Occipital lobe (tissue), 2 donors: ENCODE results near the gene TMEM119. TPM values are rescaled to one million over a fixed set of nuclear protein-coding genes. Genes with fewer than 3 reads are reported as not detected.

Source experiments
- DNase-seq: peaks from one replicate; lab custom pipeline; 2025; lab: John Stamatoyannopoulos, UW
- total RNA-seq: library from RNA; depleted of rRNA; stranded (reverse); fragments of >200 nt; gene quantifications from one replicate; pipeline ENCODE4 v1.2.3, GENCODE V29; 2014

Gene TMEM119
- total RNA-seq, 1 donor from 2014 or later = 2.2 TPM

DNA sequence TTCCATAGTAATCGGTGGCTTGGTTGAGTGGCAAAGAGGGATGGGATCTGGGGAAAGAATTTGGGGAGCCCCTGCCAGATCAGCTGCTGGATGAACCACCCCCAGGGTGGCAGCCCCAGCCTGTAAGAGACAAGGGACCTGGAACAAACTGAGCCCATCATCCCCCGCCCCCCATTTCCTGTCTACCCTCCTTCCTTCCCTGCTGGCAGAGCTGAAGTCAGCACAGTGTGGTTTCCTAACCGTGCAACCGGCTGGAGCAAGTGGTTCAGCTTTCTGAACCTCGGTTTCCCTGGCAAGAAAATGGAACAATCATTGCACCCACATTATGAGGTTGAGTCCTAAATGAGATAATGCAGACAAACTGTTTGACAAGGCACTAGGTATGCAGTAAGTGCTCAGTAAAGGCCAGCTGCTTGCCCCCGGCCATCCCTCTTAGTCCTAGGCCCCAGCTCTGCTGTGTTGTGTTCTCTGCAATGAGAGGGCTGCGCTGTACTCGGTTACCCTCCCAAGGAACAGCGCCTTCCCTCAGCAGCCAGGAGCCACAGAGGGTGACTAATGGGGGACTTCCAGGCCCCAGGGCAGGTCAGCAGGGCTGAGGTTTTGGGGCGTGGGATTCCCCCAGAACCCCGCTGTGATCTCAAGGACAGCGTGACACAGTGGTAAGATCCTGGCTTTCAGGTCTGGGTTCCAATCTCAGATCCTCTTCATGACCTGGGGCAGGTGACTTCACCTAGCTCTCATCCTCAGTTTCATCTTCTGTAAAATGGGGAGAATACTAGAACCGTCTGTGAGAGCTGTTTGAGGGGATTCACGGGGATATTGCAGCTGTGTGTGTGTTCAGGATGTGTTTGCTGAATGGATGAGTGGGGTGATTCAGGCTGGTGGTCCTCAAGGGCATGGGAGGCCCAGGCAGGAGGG lies 19.3 kb upstream of the TMEM119 start:
- DNase-seq = no peak

DNA sequence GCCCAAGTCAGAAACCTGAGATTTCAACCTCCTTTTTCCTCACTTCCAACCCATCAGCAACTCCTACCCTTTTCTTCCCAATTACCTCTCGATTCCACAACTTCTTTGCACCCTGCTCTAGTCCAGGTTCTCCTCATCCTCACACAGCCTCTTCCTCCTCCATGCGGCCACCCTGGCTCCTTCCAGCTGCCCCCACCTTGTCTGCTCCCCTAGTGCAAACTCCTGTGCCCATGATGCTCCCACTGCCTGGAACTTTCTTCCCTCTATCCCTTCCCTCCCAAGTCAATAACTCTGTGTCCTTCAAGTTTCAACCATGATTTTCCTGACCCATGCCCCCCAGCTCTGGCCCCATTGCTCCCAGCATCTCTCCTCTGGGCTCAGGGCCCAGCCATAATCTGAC lies 18.5 kb upstream of the TMEM119 start:
- no peak for DNase-seq

DNA sequence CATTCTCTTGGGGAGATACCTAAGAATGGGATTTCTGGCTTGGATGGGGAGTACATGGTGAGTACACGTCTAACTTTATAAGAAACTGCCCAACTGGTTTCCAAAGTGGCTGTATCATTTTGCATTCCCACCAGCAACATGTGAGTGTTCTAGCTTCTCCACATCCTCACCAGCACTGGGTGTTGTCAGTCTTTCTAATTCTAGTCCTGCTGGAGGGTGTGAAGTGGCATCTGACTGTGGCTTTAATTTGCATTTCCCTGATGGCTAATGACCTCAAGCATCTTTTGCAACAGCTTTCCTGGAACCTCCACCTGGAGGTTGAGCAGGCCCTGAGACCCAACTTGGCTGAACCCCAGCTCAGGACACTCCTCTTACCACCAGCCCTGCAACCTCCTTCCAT lies 18.0 kb upstream of the TMEM119 start:
- DNase-seq = no peak

DNA sequence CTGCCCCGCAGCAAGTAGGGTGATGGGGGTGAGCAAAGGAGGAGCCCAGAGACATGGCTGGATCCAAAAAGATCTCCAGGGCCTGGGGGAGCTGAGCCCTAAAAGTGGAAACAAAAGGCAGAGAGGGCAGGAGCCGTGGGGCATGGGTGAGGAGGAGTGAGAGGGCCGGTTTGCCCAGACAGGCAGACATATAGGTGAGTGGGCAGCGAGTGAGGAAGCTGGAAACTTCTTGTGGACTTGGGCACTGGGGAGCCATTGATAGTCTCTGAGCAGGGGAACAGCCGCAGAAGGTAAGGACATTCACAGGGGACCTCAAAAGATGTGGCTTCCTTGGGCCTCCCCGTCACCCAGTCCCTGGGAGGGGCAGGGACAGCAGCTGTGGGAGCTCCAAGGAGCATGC lies 16.8 kb upstream of the TMEM119 start:
- DNase-seq = no peak

DNA sequence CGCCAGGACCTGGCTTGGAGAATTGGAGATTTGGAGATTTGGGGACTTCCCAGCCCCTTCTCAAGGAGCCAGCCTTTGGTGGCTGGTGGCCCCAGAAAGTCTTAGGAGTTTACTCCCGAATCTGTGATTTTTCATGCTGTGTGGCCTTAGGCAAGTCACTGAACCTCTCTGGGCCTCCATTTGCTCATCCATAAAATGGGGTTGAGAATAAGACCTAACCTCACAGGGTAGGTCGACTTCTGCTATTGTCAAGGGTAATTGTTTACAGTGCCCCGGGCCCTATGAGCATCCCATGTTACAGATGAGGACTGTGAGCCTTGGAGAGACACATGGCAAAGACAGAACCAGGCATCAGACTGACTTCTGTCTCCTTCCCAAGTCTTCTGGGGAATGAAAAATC lies 16.2 kb upstream of the TMEM119 start:
- DNase-seq = no peak

DNA sequence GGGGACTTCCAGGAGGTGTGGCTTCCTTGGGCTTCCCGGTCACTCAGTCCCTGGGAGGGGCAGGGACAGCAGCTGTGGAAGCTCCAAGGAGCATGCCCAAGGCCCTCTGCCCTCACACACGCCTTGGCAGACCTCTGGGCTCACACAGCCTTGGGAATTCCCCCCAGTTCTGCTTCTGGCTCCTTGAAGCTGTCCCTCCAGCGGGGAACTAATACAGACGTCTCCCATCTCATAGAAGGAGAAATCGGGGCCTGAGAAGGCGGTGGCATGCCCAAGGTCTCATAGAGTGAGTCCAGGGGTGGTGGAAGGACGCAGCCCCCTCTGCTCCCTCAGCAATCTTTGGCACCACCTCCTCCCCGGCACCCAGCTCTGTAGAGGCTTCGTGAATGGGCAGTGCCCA lies 15.7 kb upstream of the TMEM119 start:
- no peak for DNase-seq

DNA sequence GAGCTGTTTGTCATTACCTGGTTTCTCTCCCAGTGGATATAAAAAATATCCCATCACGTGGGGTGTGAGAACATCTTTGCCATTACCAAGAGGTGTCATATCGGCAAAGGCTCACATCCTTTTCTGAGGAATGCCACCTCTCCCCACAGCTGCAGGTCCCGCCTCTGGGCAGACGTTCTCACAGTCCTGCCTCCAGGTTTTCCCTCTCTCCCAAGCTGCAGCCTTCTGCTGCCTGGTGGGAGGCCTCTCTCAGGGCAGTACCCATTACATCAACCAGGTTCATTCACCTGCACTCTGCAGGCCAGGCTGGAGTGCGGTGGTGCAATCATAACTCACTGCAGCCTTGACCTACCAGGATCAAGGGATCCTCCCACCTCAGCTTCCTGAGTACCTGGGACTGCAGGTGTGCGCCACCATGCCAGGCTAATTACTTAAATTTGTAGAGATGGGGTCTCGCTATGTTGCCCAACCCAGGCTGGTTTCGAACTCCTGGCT lies 15.0 kb upstream of the TMEM119 start:
- DNase-seq = no peak

DNA sequence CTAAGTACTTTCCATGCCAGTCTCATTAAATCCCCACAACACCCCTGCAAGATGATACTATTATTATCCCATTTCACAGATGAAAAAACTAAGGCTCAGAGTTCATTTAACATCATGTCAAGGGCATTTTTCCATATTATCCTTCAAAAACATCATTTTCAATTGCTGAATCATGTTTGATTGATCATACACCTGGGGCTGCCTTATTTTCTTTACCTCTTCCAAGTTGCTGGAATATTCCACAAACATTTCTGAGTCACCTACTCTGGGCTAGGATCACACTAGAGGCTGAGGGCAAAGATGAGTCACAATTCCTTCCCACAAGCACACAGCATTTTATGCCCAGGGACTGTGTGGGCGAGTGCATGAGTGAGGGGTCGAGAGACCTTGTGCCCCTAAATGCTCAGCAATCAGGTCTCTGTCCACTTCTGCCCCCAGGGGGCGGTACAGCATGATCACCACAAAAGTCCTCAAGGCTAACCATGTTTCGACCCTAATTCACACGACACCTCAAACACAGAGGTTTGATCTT lies 14.1 kb upstream of the TMEM119 start:
- no peak for DNase-seq

DNA sequence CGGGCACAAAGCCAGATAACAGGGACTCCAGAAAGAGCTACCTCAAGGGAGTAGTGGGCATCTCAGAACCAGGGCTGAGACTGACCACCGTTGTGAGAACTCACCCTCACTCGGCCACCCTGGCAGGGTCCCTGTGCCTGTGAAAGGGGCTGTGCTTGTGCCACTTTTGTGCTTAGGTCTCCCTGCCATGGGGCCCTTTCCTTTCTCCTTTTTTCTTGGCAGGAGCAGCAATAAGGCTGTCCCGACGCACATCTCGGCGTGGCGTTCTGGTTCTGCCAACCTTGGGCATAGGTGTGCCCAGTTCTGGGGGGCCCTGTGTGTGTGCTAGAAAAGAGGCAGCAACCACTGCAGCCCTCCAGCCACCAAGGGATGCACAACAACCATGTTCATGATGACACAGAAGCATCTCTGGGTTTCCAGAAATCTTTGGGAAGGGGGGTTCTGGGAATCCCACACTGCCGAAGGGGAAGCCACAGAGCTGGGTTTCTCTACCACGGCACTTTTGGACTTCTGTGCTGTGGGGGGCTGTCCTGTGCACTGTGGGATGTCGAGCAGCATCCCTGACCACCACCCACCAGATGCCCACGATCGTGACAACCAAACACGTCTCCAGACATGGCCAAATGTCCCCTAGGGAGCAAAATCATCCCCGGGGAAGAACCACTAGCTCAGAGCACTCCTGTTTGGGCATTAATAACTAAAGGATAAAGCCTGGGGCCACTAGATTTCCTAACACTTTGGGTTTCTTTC lies 13.1 kb upstream of the TMEM119 start:
- DNase-seq = no peak

DNA sequence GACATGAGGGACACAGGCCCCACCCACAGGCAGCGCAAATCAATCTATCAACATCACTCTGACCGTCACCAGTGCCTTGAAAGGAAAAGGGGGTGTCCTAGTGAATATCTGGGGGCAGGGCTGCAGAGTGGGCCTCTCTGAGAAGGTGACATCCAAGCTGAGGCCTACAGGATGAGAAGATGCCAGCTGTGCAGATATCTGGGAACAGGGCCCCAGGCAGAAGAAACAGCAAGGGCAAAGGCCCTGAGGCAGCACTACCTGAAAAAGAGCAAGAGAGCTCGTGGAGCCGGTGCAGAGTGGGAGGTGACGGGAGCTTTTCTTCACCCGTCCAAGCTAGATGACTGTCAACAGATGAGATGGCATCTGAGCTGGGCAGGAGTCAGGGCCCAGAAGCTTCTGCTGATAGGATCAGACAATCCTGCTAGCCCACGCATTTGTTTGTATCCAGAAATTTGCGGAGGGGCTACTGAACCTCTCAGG lies 12.5 kb upstream of the TMEM119 start:
- DNase-seq = no peak

DNA sequence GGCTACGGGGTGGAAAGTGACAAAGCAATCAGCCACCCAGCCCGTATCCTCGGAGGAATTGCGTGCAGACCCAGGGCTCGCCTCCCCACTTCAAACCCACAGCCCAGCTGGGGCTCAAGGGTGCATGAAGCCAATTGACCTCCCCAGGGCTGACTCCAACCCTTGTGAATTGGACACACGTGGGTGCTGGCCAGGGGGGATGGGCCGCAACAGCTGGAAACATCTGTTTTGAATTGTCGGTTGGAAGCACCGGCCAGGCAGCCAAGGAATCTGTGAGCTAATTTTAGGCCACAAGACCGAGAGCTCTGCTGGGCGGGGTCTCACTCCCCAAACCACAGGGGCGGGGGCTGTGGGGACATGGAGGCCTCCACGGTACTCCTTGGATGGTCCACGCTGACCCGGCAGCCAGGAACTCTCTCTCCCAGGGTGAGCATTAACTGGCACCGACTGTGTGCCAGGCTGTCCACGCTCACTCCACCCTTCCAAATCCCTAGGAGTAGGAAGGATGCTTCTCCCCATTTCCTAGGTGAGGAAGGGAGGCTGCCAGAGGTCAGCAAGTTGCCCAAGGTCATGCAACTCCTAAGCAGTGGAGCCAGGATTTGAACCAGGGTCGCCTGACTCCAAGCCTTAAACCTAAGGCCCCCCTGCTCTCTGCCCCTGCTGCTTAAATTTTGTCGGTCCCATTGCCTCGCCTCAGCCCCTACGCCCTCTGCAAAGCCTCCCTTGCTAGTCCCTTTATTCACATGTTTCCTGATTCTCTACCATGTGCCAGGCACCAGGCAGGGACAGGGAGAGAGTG lies 11.9 kb upstream of the TMEM119 start:
- DNase-seq = no peak

DNA sequence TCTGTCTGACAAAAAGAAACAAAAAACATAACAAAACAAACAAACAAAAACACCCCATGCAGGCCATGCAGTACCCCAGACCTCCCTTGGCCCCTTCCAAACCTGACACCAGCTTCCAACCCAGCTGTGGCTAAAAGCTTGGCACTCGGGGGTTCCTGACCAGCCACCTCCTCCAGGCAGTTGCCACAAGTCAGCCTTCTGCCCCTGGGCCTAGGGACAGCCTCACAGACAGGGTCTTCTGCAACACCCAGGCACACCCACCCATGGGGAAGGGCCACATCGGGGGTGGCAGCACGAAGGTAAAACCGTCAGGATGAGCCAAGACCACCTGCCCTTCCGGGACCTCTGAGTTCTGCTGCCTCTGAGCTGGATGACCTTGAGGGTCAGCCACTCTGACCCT lies 10.7 kb upstream of the TMEM119 start:
- no peak for DNase-seq

DNA sequence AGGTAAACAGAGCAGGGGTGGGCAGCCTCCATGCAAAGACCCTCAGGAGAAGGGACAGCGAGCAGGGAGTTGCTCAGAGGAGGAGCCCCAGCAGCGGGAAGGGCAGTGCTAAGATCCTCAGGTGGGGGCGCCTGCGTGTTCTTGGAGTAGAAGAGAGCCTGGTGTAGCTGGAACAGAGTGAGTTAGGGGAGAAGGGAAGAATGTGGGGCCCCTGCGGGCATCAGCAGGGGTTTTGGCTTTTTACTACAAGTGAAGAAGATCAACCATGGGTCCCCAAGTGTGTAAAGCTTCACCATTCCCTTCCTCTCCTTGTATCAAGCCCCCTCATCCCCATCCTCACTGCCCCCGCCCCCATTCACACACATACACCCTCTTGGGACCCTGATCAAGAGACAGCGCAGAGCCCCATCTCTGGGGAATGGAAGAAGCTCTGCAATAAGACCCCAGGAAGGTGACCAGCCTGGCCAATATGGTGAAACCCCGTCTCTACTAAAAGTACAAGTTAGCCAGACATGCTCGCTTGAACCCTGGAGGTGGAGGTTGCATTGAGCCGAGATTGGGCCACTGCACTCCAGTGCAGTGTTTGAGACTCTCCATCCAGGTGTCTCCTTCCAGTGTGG lies 10.2 kb upstream of the TMEM119 start:
- no peak for DNase-seq

DNA sequence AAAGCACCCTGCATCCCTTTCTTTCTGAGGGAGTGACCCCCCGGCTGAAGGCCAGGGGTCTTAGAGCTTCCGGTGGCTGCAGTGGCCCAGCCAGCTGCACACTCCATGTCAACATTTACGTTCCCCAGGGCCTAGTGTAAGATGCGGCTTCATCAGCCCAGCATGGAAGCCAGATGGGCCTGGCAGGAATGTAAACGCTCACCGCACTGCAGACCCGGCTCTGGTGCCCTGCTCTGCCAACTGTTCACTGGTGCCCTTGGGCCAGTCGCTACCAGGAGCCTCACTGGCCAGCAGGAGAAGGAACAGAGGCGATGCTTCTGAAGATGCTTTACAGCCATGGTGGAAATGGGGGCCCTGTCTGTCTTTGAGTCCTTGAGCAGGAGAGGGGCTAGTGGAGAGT lies 8.6 kb upstream of the TMEM119 start:
- DNase-seq = no peak

DNA sequence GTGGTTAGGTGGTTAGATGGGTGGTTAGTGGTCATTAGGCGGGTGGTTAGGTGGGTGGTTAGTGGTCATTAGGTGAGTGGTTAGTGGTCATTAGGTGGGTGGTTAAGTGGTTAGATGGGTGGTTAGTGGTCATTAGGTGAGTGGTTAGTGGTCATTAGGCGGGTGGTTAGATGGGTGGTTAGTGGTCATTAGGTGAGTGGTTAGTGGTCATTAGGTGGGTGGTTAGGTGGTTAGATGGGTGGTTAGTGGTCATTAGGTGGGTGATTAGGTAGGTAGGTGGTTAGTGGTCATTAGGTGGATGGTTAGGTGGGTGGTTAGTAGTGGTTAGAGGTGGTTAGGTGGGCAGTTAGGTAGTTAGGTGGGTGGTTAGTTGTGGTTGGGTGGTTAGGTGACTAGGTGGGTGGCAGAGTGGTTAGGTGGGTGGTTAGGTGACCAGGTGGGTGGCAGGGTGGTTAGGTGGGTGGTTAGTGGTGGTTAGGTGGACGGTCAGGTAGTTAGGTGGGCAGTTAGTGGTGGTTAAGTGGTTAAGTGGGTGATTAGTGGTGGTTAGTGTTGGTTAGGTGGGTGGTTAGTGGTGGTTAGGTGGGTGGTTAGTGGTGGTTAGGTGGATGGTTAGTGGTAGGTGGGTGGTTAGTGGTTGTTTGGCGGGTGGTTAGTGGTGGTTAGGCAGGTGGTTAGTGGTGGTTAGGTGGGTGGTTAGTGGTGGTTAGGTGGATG lies 8.0 kb upstream of the TMEM119 start:
- no peak for DNase-seq

DNA sequence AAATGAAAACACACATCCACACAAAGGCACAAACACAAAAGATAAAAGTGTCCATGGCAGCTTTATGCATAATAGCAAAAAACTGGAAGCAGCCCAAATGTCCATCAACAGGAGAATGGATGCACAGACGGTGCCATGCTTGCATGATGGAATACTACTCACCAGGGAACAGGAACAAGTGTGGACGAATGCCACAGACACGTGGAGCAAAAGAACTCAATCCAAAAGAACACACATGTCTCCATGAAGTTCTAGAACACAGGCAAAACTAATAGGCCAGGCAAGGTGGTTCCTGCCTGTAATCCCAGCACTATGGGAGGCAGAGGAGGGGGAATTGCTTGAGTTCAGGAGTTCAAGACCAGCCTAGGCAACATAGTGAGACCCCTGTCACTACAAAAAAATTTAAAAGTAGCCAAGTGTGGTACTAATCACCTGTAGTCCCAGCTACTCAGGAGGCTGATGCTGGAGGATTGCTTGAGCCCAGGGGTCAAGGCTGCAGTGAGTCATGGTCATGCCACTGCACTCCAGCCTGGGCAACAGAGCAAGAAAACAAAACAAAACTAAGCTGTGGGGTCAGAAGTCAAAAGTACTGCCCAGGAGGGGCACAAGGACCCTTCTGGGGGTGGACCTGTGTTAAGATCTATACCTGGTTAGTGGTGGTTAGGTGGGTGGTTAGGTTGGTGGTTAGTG lies 7.3 kb upstream of the TMEM119 start:
- no peak for DNase-seq

DNA sequence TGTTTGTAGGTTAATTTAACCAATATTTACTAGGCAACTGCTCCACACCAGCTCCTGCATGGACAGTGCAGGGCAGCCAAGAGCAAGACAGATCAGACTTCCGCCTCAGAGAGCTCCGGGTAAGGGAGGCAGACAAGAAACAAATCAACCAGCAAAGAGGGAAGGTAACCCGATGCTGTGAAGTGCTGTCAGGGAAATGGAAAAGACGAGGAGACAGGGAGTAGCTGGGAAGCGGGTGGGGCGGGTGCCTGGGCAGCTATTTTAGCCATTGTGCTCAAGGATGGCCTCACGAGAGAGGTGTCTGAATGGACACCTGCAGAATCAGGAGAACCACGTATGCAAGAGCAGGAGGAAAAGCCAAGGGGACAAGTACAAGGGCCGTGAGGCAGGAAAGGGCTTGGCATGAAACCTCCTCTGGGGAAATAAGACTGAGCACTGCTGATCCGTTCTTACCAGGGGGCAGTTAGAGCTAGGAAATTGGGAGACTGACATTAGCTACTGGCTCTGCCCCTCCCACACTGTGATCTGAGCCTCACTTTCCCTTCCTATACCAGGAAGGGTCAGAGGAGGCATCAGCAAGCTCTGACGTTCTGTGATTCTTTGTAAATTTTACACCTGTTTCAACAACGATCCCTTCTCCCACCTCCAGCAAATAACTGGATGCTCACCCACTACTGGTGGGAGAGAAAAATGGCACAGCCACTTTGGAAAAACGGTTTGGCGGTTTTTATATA lies 6.5 kb upstream of the TMEM119 start:
- DNase-seq = no peak

DNA sequence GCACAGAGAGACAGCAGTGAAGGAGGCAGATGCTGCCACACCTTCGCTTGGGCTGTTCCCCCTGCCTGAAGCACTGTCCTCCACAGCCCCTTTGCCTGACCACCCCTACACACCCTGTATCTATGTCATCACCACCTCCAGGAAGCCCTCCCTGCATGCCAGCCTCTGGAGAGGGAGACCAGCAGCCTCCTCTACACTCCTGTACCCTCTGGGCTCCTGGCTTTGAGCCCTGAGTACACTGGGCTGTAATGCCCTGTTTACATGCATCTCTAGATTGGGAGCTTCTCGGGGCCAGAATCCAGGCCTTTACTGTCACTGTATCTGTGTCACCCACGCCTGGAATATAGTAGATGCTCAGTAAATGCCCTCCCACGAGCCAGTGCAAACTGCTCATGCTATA lies 5.9 kb upstream of the TMEM119 start:
- DNase-seq = no peak
